Suprapubic skin (tissue), 4 donors: ENCODE results near the gene SHROOM1. TPM values are rescaled to one million over a fixed set of nuclear protein-coding genes. Genes with fewer than 3 reads are reported as not detected.
"Not testable (repeated sequence)": the region's sequence is repeated elsewhere in the genome, so short reads cannot be mapped to it uniquely, and the experiment has no call there.

ENCODE experiments used
- DNase-seq, 2 donors: peaks; one replicate each; pipeline ENCODE4 v3.0.0-alpha.2; 2019; ENCODE audit warnings: low spot score in 2 of 2
- H3K27ac ChIP-seq: fragments of 200-600 bp; sonication (generic); one replicate; pipeline ENCODE4 v1.5.1; 2019
- H3K27me3 ChIP-seq: fragments of 200-600 bp; sonication (generic); one replicate; pipeline ENCODE4 v1.5.1; 2019
- H3K36me3 ChIP-seq: fragments of 200-600 bp; sonication (generic); one replicate; pipeline ENCODE4 v1.5.1; 2019
- H3K4me1 ChIP-seq: fragments of 200-600 bp; sonication (generic); one replicate; pipeline ENCODE4 v1.5.1; 2019
- H3K4me3 ChIP-seq: fragments of 200-600 bp; sonication (generic); one replicate; pipeline ENCODE4 v1.5.1; 2019; ENCODE audit warnings: mild to moderate bottlenecking
- H3K9me3 ChIP-seq: fragments of 200-600 bp; sonication (generic); one replicate; pipeline ENCODE4 v1.5.1; 2019
- EP300 ChIP-seq: sonication (generic); formaldehyde crosslinking; IDR thresholded peaks from one replicate; pipeline ENCODE4 v1.6.1; 2017; ENCODE audit warnings: antibody characterized with exemption
- POLR2A ChIP-seq, 2 donors: fragments of 450-650 bp; IDR thresholded peaks; one replicate each; pipeline ENCODE4 v1.6.1; 2017; ENCODE audit warnings: antibody characterized with exemption in 2 of 2, mild to moderate bottlenecking in 2 of 2, moderate library complexity in 2 of 2
- POLR2AphosphoS5 ChIP-seq, 3 donors: sonication (generic); formaldehyde crosslinking; IDR thresholded peaks; one replicate each; pipeline ENCODE4 v1.6.1; 2017; ENCODE audit warnings: antibody characterized with exemption in 3 of 3
- WGBS: methylation state at CpG from one replicate; pipeline ENCODE4 v1.1.5; 2018; 5-methylcytosine and 5-hydroxymethylcytosine counted together
- total RNA-seq, 4 donors: library from RNA; depleted of rRNA; stranded (reverse); fragments of >200 nt; gene quantifications; one replicate each; pipeline ENCODE4 v1.1.0, GENCODE V29; 2016
- TF ChIP-seq, protein P1 (sequence below), 2 donors: fragments of 200-600 bp in 1 of 2; fragments of 450-650 bp in 1 of 2; sonication (generic) in 1 of 2; IDR thresholded peaks; one replicate each; pipeline ENCODE4 v1.5.1; 2016 to 2019; ENCODE audit warnings: antibody characterized with exemption in 2 of 2, mild to moderate bottlenecking in 1 of 2, moderate library complexity in 1 of 2

Gene SHROOM1
- total RNA-seq, 4 donors from 2014 or later = 0.76 to 2.8 (median 2.3) TPM

DNA sequence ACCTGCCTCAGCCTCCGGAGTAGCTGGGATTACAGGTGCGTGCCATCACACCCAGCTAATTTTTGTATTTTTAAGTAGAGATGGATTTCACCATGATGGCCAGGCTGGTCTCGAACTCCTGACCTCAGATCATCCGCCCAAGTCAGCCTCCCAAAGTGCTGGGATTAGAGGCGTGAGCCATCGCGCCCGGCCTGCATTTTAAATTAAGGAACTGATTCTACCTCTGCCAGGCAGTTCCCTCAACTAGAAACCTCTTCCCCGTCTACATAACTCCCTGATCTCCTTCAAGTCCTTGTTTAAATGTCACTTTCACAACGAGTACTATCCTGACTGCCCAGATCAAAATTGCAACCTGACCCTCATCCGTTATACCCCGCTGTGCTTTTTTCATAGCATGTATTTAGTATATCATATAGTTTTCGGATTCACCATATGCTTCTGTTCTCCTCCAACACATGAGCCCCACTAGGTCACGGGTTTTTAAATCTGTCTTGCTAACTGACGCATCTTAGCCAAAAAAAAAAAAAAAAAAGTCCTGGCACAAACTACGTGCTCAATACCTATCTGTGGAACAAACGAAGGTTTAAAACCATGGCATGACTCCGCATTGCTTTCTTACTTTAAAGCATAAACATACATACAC lies 18.2 kb downstream of the SHROOM1 start:
- Histone ChIP-seq H3K4me1 (peaks cover 18% of the 10 kb centered on the region), H3K27ac (no peak overlapping the region), H3K36me3 (no peaks in the 10 kb centered on the region), H3K27me3 (peaks cover 41% of the 10 kb centered on the region), H3K9me3 (no peaks in the 10 kb centered on the region), H3K4me3 (no peak overlapping the region)
- 72% methylated on average over 18 of the region's 18 CpGs for WGBS
- DNase-seq = peak in 1 of 2 donors; percentile 32
- TF ChIP-seq EP300 (no peak), POLR2AphosphoS5 (IDR thresholded peaks at IDR 0.05) (no peak), POLR2A (IDR thresholded peaks at IDR 0.05) (no peak)

DNA sequence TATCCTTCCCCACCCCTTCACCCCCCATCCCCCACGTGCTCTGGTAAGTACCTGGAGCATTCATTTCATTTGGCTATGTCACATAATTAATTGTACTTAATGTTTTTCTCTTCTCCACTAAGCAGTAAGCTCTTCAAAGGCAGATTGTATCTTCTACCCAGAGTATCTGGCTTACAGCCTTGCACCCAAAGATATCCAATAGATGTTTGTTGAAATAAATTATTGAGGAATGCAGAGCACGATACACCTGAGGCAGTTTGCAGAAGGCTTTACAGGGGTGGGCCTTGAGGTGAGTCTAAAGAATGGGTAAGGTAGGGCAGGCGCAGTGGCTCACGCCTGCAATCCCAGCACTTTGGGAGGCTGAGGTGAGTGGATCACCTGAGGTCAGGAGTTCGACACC lies 19.8 kb downstream of the SHROOM1 start:
- Histone ChIP-seq H3K27me3 (peaks cover 41% of the 10 kb centered on the region), H3K4me1 (peaks cover 18% of the 10 kb centered on the region), H3K9me3 (no peaks in the 10 kb centered on the region), H3K27ac (no peak overlapping the region), H3K4me3 (no peak overlapping the region), H3K36me3 (no peaks in the 10 kb centered on the region)
- TF ChIP-seq POLR2AphosphoS5 (IDR thresholded peaks at IDR 0.05) (no peak), EP300 (no peak), POLR2A (IDR thresholded peaks at IDR 0.05) (no peak)
- TF ChIP-seq, protein P1, sequence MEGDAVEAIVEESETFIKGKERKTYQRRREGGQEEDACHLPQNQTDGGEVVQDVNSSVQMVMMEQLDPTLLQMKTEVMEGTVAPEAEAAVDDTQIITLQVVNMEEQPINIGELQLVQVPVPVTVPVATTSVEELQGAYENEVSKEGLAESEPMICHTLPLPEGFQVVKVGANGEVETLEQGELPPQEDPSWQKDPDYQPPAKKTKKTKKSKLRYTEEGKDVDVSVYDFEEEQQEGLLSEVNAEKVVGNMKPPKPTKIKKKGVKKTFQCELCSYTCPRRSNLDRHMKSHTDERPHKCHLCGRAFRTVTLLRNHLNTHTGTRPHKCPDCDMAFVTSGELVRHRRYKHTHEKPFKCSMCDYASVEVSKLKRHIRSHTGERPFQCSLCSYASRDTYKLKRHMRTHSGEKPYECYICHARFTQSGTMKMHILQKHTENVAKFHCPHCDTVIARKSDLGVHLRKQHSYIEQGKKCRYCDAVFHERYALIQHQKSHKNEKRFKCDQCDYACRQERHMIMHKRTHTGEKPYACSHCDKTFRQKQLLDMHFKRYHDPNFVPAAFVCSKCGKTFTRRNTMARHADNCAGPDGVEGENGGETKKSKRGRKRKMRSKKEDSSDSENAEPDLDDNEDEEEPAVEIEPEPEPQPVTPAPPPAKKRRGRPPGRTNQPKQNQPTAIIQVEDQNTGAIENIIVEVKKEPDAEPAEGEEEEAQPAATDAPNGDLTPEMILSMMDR (IDR thresholded peaks at IDR 0.05) = no peak
- peak in 1 of 2 donors; percentile 11 for DNase-seq
- 86% methylated on average over 5 of the region's 5 CpGs for WGBS

DNA sequence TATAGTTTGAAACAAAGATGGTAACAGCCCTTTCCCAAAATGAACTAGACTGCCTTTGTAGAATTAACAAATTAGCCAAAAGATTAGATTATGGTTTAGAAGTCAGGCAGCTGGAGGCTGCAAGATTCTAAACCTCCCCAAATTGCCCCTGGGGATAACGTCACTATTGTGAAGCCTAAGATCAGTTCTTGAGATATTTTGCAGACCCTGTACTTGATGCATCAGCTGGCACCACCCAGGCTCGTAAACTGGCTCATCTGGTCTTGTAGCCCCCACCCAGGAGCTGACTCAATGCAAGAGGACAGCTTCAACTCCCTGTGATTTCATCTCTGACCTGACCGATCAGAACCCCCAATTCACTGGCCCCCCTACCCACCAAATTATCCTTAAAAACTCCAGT lies 21.6 kb downstream of the SHROOM1 start:
- Histone ChIP-seq H3K4me1 (peaks cover 13% of the 10 kb centered on the region), H3K36me3 (no peaks in the 10 kb centered on the region), H3K4me3 (no peak overlapping the region), H3K9me3 (no peaks in the 10 kb centered on the region), H3K27me3 (peaks cover 36% of the 10 kb centered on the region), H3K27ac (no peak overlapping the region)
- DNase-seq = peak in 1 of 2 donors; percentile 16
- 77% methylated on average over 3 of the region's 3 CpGs for WGBS
- no peak for TF ChIP-seq EP300
- TF ChIP-seq POLR2A (IDR thresholded peaks at IDR 0.05) = no peak
- TF ChIP-seq, protein P1 (IDR thresholded peaks at IDR 0.05) = no peak
- no peak for TF ChIP-seq POLR2AphosphoS5 (IDR thresholded peaks at IDR 0.05)

DNA sequence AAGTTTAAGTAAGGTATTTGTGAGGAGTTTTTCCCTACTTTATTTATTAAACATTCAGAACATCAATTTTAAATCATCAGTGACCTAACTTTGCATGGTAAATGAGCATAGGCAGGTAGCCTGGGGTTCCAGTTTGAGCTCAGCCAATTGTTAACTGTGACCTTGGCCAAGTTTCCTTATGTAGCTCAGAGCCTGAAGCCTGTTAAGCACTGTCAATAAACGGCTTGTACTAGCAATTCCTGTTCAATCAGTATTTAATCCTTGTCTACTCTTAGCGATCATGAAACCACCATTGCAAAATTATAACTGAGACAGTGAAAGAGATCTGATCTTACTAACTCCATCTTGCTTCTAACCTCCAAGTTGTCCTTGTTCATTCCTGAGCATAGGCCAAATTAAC lies 22.0 kb downstream of the SHROOM1 start:
- no peak overlapping the region for H3K27ac ChIP-seq
- H3K9me3 ChIP-seq = no peaks in the 10 kb centered on the region
- peaks cover 32% of the 10 kb centered on the region for H3K27me3 ChIP-seq
- 47% methylated on average over 2 of the region's 2 CpGs for WGBS
- H3K4me1 ChIP-seq = peaks cover 9% of the 10 kb centered on the region
- TF ChIP-seq POLR2A (IDR thresholded peaks at IDR 0.05) (no peak), POLR2AphosphoS5 (IDR thresholded peaks at IDR 0.05) (no peak), EP300 (no peak)
- TF ChIP-seq, protein P1 (IDR thresholded peaks at IDR 0.05) = no peak
- DNase-seq = no peak
- H3K4me3 ChIP-seq = no peak overlapping the region
- no peaks in the 10 kb centered on the region for H3K36me3 ChIP-seq

DNA sequence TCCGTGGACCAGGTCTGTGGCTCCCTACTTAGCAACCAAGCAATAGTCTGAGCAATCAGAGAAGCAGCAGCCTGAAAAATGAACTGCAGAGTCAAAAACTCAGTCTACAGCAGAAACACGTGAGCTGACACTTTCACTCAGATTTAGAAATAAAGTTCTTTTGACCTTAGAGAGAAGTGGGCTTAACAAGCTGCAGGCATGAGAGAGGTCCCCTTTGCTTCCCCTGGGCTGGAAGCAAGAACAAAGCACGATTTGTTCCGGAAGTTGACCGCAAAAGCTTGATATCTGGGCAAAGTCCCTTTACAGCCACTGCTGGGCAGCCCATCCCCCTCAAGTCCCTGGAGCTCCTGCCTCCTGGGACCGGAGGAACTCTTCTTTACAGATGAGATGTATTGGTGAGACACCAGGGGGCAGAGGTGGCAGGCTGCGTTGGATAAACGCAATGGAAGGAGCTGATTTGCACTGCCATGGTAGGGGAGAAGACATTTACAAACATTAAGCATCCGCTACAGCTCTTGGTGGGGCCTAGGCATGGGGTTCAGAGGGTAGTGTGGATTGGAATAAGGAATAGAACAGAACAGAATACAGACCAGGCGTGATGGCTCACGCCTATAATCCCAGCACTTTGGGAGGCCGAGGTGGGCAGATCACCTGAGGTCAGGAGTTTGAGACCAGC lies 23.1 kb downstream of the SHROOM1 start:
- 75% methylated on average over 11 of the region's 12 CpGs for WGBS
- peak; percentile 40 to 76 for DNase-seq

GRCh38 chr5:132806804-132807162 lies 23.7 kb downstream of the SHROOM1 start:
- not testable (repeated sequence) for H3K36me3 ChIP-seq, H3K4me1 ChIP-seq, H3K9me3 ChIP-seq, H3K27ac ChIP-seq, H3K4me3 ChIP-seq
- DNase-seq = peak in 1 of 2 donors; percentile 6
- peaks cover 16% of the 10 kb centered on the region for H3K27me3 ChIP-seq
- WGBS = 94% methylated on average over 12 of the region's 12 CpGs

More for the DNA sequence above, 23.1 kb downstream of the SHROOM1 start:
- Histone ChIP-seq H3K4me1 (no peaks in the 10 kb centered on the region), H3K36me3 (no peaks in the 10 kb centered on the region), H3K27me3 (peaks cover 21% of the 10 kb centered on the region), H3K27ac (no peak overlapping the region), H3K4me3 (no peak overlapping the region), H3K9me3 (no peaks in the 10 kb centered on the region)
- TF ChIP-seq POLR2AphosphoS5 (IDR thresholded peaks at IDR 0.05) = no peak
- TF ChIP-seq POLR2A (IDR thresholded peaks at IDR 0.05) = no peak
- TF ChIP-seq, protein P1 (IDR thresholded peaks at IDR 0.05) = no peak
- TF ChIP-seq EP300 = no peak

DNA sequence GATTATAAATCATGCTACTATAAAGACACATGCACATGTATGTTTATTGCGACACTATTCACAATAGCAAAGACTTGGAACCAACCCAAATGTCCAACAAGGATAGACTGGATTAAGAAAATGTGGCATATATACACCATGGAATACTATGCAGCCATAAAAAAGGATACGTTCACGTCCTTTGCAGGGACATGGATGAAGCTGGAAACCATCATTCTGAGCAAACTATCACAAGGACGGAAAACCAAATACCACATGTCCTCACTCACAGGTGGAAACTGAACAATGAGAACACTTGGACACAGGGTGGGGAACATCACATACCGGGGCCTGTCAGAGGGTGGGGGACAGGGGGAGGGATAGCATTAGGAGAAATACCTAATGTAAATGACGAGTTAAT lies 24.6 kb downstream of the SHROOM1 start:
- DNase-seq = peak in 1 of 2 donors; percentile 4
- not testable (repeated sequence) for H3K4me3 ChIP-seq, H3K27ac ChIP-seq, H3K4me1 ChIP-seq, H3K27me3 ChIP-seq, H3K36me3 ChIP-seq, H3K9me3 ChIP-seq
- WGBS = 92% methylated on average over 6 of the region's 6 CpGs

GRCh38 chr5:132804219-132804618 lies 26.2 kb downstream of the SHROOM1 start:
- DNase-seq, H3K27me3 ChIP-seq, H3K4me1 ChIP-seq, H3K9me3 ChIP-seq, H3K36me3 ChIP-seq, H3K4me3 ChIP-seq, H3K27ac ChIP-seq: not testable (repeated sequence)
- WGBS = 100% methylated on average over 1 of the region's 1 CpG

DNA sequence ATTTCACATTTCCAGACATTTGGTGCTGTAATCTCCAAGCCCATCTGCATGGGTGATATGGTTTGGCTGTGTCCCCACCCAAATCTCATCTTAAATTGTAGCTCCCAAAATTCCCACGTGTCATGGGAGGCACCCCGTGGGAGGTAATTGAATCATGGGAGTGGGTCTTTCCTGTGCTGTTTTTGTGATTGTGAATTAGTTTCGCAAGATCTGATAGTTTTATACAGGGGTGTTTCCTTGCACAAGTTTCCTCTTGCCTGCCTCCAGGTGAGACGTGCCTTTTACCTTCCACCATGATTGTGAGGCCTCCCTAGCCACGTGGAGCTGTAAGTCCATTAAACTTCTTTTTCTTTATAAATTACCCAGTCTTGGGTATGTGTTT lies 27.8 kb downstream of the SHROOM1 start:
- peak in 1 of 2 donors; percentile 12 for DNase-seq
- H3K27me3 ChIP-seq, H3K27ac ChIP-seq, H3K36me3 ChIP-seq, H3K4me3 ChIP-seq, H3K9me3 ChIP-seq, H3K4me1 ChIP-seq: not testable (repeated sequence)
- WGBS = 68% methylated on average over 5 of the region's 5 CpGs
